ENCODE data around the gene POLR2I. TPM values are rescaled to one million over a fixed set of nuclear protein-coding genes. Genes with fewer than 3 reads are reported as not detected.

POLR2I gene
- total and polyA plus RNA-seq, 2 of the 13 experiments (the other 11 are each of a cell fraction or from before 2014, with no cell fraction given): 40.5 to 104 TPM

DNA sequence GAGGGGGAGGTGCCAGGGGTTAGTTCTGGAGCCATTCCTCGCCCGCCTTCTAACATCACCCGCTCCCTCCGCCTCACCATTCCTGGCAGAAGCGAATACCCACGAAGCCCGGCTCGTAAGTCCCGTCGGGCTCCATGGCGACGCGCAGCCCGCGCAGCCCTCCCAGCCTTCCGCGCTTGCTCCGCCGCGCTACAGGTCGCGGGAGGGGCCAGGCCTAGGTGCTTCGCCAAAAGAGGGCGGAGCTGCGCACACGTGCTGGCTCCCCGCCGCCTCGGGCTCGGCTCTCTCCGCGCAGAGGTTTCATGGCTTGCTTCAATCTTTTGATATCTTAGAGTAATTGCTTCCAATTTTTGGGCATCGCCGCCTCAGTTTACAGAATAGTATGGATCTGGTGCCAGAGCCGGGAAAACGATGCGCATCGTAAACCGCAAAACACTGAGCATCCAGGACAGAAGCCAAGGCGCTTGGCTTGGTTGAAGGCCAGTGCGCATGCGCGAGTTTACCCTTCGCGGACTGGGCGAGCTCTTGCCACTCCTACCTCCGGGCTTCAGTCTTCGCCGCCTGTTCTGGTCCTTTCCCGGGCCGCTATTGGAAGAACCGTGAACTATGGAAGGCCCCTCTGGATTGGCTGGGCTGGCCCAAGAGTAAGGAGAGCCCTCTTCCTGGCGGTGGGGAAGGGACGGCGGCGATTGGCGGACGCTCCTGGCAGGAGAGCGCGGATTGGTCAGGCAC lies at the start of gene POLR2I (continued):
- TF ChIP-seq KDM6A (CRISPR knock-in tag; IDR thresholded peaks at IDR 0.05; ENCODE audit: low read depth) (no peak), KDM5B (CRISPR knock-in tag; IDR thresholded peaks at IDR 0.05; ENCODE audit: borderline replicate concordance) (peak; percentile 87), ZNF430 (CRISPR knock-in tag; IDR thresholded peaks at IDR 0.05) (peak; percentile 88), ZNF615 (CRISPR knock-in tag; IDR thresholded peaks at IDR 0.05; ENCODE audit: borderline replicate concordance) (peak; percentile 80; the same call in 1 of the 2 replicates), BRD4 (CRISPR knock-in tag; IDR thresholded peaks at IDR 0.05) (peak; percentile 82), KDM4B (CRISPR knock-in tag; IDR thresholded peaks at IDR 0.05) (0 out of 2 replicates have a peak, but pooled peaks have one; percentile 60), ZFX (CRISPR knock-in tag; IDR thresholded peaks at IDR 0.05; ENCODE audit: low read depth) (peak; percentile 59), RFX5 (IDR thresholded peaks at IDR 0.05; ENCODE audit: low read depth, low read length) (peak; percentile 69), DNMT1 (CRISPR knock-in tag; IDR thresholded peaks at IDR 0.05) (no peak; the same call in 1 of the 2 replicates), SIN3B (IDR thresholded peaks at IDR 0.05; ENCODE audit: low read length) (no peak), ZNF451 (CRISPR knock-in tag; IDR thresholded peaks at IDR 0.05) (no peak; the same call in 1 of the 2 replicates), ZNF3 (CRISPR knock-in tag; IDR thresholded peaks at IDR 0.05) (no peak)
- TF ChIP-seq, protein P1, sequence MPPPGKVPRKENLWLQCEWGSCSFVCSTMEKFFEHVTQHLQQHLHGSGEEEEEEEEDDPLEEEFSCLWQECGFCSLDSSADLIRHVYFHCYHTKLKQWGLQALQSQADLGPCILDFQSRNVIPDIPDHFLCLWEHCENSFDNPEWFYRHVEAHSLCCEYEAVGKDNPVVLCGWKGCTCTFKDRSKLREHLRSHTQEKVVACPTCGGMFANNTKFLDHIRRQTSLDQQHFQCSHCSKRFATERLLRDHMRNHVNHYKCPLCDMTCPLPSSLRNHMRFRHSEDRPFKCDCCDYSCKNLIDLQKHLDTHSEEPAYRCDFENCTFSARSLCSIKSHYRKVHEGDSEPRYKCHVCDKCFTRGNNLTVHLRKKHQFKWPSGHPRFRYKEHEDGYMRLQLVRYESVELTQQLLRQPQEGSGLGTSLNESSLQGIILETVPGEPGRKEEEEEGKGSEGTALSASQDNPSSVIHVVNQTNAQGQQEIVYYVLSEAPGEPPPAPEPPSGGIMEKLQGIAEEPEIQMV (CRISPR knock-in tag; IDR thresholded peaks at IDR 0.05; ENCODE audit: low read depth): peak; percentile 88
- TF ChIP-seq, protein P2, sequence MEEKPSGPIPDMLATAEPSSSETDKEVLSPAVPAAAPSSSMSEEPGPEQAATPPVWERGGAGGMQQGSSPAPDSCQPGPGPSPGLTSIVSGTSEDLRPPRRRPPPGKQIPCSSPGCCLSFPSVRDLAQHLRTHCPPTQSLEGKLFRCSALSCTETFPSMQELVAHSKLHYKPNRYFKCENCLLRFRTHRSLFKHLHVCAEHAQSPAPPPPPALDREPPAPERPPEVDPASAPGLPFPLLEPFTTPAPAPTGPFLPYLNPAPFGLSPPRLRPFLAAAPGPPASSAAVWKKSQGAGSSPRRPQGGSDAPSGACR (CRISPR knock-in tag; IDR thresholded peaks at IDR 0.05): no peak
- TF ChIP-seq, protein P3, sequence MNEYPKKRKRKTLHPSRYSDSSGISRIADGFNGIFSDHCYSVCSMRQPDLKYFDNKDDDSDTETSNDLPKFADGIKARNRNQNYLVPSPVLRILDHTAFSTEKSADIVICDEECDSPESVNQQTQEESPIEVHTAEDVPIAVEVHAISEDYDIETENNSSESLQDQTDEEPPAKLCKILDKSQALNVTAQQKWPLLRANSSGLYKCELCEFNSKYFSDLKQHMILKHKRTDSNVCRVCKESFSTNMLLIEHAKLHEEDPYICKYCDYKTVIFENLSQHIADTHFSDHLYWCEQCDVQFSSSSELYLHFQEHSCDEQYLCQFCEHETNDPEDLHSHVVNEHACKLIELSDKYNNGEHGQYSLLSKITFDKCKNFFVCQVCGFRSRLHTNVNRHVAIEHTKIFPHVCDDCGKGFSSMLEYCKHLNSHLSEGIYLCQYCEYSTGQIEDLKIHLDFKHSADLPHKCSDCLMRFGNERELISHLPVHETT (CRISPR knock-in tag; conservative IDR thresholded peaks at IDR 0.05): 0 out of 2 replicates have a peak, but pooled peaks have one; percentile 21
- TF ChIP-seq, protein P4, sequence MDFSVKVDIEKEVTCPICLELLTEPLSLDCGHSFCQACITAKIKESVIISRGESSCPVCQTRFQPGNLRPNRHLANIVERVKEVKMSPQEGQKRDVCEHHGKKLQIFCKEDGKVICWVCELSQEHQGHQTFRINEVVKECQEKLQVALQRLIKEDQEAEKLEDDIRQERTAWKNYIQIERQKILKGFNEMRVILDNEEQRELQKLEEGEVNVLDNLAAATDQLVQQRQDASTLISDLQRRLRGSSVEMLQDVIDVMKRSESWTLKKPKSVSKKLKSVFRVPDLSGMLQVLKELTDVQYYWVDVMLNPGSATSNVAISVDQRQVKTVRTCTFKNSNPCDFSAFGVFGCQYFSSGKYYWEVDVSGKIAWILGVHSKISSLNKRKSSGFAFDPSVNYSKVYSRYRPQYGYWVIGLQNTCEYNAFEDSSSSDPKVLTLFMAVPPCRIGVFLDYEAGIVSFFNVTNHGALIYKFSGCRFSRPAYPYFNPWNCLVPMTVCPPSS (IDR thresholded peaks at IDR 0.05): no peak
- TF ChIP-seq, protein P5, sequence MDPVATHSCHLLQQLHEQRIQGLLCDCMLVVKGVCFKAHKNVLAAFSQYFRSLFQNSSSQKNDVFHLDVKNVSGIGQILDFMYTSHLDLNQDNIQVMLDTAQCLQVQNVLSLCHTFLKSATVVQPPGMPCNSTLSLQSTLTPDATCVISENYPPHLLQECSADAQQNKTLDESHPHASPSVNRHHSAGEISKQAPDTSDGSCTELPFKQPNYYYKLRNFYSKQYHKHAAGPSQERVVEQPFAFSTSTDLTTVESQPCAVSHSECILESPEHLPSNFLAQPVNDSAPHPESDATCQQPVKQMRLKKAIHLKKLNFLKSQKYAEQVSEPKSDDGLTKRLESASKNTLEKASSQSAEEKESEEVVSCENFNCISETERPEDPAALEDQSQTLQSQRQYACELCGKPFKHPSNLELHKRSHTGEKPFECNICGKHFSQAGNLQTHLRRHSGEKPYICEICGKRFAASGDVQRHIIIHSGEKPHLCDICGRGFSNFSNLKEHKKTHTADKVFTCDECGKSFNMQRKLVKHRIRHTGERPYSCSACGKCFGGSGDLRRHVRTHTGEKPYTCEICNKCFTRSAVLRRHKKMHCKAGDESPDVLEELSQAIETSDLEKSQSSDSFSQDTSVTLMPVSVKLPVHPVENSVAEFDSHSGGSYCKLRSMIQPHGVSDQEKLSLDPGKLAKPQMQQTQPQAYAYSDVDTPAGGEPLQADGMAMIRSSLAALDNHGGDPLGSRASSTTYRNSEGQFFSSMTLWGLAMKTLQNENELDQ (CRISPR knock-in tag; IDR thresholded peaks at IDR 0.05; ENCODE audit: borderline replicate concordance): no peak
- TF ChIP-seq, protein P6, sequence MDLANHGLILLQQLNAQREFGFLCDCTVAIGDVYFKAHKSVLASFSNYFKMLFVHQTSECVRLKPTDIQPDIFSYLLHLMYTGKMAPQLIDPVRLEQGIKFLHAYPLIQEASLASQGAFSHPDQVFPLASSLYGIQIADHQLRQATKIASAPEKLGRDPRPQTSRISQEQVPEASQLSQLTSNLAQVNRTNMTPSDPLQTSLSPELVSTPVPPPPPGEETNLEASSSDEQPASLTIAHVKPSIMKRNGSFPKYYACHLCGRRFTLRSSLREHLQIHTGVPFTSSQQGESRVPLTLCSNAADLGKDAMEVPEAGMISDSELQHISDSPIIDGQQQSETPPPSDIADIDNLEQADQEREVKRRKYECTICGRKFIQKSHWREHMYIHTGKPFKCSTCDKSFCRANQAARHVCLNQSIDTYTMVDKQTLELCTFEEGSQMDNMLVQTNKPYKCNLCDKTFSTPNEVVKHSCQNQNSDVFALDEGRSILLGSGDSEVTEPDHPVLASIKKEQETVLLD (CRISPR knock-in tag; IDR thresholded peaks at IDR 0.05; ENCODE audit: low read depth): peak; percentile 64; the same call in 1 of the 2 replicates
- TF ChIP-seq, protein P7, sequence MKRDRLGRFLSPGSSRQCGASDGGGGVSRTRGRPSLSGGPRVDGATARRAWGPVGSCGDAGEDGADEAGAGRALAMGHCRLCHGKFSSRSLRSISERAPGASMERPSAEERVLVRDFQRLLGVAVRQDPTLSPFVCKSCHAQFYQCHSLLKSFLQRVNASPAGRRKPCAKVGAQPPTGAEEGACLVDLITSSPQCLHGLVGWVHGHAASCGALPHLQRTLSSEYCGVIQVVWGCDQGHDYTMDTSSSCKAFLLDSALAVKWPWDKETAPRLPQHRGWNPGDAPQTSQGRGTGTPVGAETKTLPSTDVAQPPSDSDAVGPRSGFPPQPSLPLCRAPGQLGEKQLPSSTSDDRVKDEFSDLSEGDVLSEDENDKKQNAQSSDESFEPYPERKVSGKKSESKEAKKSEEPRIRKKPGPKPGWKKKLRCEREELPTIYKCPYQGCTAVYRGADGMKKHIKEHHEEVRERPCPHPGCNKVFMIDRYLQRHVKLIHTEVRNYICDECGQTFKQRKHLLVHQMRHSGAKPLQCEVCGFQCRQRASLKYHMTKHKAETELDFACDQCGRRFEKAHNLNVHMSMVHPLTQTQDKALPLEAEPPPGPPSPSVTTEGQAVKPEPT (CRISPR knock-in tag; IDR thresholded peaks at IDR 0.05; ENCODE audit: low read depth): no peak
